GM12892 (cell line): ENCODE results near the gene SUMO1.

Experiments
- POLR2A ChIP-seq: IDR thresholded peaks from 2 replicates; pipeline ENCODE4 v1.6.1; 2011; ENCODE audit warnings: low read depth, low read length, control low read depth
- TAF1 ChIP-seq: IDR thresholded peaks from 2 replicates; pipeline ENCODE4 v1.6.1; 2011; ENCODE audit warnings: low read depth, mild to moderate bottlenecking, control low read depth, low read length, borderline replicate concordance

DNA sequence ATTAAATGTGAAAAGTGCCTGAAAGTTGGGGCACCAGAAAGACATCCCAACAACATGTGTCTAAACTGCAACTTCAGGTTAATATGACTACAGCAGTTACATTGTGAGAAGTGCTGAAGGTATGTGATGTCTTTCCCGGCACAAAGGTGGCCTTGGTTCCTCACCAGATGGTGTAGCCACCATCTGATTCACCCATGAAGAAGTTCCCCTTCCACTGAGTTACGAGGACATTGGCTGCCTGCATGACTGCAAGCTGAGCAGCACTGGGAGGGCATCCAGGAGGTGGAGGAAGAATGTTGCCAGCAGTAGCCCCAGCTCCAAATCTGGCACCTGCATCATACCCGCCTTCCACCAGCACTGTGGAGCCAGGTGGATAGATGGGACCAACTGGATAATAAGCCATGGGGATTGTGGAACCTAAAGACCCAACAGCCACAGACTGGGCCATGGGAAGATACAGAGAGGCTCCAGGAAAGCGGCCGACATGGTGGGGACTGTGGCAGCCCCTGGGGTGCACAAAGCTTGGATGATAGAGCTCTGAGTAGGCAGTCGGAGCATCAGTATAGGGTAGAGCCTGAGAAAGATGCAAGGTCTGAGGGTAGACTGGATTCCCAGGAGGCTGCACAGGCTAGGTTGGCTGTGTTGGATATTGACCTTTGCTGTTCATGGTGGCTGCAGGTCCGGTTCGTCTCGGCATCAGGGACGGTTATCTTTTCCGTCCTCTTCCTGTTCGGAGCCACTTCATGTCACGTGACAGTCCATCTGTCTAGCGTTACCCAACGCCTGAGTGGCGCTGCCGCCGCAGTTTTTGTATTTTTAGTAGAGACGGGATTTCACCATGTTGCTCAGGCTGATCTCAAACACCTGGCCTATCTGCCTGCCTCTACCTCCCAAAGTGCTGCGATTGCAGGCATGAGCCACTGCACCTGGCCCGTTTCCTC, 36.9 kb downstream of the SUMO1 start:
- TF ChIP-seq POLR2A: no peak
- no peak for TF ChIP-seq TAF1
